VCaP (cell line): ENCODE results near the gene GIPC1.

Source experiments
- H3K27ac ChIP-seq: fragments of 450-650 bp; 2 replicates; pipeline ENCODE4 v1.5.1; 2017
- TF ChIP-seq, protein P1 (sequence below): fragments of 450-650 bp; conservative IDR thresholded peaks from 2 replicates; pipeline ENCODE4 v1.5.1; 2017; ENCODE audit warnings: mild to moderate bottlenecking, moderate library complexity

GIPC1 gene

DNA sequence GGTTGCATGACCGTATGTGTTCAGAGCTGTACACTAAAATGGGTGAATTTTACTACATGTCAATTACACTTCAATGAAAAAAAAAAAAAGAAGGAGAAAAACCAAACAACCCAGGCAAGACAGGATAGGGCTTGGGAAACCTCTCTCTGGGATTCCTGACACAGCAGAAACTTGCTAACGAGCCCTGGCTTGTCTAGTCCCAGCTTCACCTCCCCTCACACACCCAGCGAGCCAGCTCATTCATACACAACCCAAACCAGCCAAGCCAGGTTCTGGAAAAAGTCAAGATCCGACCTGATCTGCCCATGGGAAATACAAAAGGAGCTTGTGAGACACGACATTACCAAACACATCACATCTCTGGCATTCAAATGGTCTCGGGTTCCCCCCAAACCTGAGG is 29.8 kb upstream of the GIPC1 start:
- TF ChIP-seq, protein P1, sequence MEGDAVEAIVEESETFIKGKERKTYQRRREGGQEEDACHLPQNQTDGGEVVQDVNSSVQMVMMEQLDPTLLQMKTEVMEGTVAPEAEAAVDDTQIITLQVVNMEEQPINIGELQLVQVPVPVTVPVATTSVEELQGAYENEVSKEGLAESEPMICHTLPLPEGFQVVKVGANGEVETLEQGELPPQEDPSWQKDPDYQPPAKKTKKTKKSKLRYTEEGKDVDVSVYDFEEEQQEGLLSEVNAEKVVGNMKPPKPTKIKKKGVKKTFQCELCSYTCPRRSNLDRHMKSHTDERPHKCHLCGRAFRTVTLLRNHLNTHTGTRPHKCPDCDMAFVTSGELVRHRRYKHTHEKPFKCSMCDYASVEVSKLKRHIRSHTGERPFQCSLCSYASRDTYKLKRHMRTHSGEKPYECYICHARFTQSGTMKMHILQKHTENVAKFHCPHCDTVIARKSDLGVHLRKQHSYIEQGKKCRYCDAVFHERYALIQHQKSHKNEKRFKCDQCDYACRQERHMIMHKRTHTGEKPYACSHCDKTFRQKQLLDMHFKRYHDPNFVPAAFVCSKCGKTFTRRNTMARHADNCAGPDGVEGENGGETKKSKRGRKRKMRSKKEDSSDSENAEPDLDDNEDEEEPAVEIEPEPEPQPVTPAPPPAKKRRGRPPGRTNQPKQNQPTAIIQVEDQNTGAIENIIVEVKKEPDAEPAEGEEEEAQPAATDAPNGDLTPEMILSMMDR, result no peak
- no peak overlapping the region for H3K27ac ChIP-seq

DNA sequence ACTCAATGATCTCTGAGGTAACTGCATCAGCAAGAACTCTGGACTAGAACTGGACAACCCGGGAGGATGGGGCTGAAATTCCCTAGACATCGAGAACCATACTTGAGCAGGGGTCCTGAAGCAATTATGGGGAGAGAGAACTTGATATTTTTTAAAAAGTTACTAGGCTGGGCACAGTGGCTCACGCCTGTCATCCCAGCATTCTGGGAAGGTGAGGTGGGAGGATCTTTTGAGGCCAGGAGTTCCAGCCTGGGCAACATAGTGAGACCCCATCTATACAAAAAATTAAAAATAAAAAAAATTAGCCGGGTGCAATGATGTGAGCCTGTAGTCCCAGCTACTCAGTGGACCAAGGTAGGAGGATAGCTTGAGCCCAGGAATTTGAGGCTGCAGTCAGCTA is 24.6 kb upstream of the GIPC1 start:
- TF ChIP-seq, protein P1, result no peak
- H3K27ac ChIP-seq, result no peak overlapping the region

DNA sequence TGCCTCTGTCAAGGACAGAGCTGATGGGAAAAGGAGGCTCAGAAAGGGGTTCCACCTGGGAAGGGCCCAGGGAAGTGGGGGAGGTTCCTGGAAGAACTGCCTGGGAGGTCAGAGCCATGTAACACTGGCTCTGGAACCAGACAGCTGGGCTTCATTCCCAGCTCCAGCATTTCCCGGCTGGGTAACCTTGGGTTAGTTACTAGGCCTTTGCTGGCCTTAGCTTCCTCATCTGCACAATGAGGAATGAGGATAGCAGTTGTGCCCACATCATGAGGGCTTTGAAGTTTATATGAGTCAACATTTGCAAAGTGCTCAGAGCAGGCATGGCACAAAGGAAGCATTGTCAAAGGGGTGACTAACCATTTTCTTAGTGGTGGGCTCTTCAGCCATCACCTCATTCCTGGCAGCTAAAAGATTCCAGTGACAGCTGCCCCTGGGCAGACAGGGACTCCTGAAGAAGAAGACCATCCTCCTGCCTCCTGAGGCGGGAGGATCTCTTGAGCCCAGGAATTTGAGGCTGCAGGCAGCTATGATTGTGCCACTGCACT is 24.0 kb upstream of the GIPC1 start:
- no peak overlapping the region for H3K27ac ChIP-seq
- TF ChIP-seq, protein P1, result no peak

DNA sequence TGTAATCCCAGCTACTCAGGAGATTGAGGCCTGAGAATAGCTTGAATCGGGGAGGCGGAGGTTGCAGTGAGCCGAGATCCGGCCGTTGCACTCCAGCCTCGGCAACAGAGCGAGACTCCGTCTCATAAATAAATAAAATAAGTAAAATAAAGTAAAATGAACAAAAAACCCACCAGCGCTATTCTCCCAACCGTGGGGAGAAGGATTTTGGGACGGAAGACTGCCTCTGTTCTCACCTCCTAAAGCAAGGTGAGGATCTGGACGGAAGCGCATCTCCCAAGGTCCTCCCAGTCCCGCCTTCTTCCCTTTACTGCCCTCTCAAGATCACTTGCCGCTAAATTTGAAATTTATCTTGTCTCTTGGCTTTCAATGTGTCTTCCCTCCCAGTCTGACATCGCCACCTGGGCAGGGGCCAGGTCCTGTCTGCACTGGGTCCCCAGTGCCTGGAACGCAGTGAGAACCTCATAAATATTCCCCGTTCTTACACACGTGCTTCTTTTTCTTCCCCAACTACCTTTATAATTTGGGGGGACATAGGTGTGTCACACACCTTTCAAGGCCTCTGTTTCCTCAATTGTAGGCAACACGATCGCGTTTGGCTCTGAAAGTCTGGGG is 23.4 kb upstream of the GIPC1 start:
- TF ChIP-seq, protein P1, result no peak
- peak overlapping the region; percentile 89 for H3K27ac ChIP-seq

DNA sequence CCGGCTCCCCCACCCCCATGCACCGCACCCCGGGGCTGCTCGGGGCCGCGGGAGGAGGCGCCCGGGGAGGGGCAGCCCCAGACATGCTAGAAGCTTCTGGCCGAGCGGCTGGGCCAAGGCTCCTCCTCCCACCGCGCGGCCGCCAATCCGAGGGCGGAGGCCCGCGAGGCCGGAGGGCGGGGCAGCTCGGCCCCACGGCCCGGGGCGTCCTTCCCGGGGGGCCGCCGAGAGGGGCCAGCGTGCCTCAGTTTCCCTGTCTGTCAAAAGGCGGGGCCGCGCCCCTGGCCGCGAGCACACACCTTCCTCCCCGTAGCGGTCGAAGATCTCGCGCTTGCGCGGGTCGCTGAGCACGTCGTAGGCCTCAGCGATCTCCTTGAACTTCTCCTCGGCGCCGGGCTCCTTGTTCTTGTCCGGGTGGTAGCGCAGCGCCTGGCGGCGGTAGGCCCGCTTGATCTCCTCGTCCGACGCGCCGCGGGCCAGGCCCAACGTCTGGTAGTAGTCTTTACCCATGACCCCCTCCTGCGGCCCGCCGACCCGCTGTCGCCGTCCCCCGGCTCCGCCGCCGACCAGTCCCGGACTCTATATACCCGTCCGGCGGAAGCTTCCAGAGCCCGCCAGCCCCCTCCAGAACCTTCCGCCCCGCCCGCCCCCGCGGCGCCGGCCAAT is 22.0 kb upstream of the GIPC1 start, which contains the start of gene DNAJB1:
Gene DNAJB1 (minus strand): TSS at position 558 of the 666 bp plus-strand sequence. CDS start 48 bp downstream, at position 510.
- TF ChIP-seq, protein P1, result no peak
- H3K27ac ChIP-seq, result peak within 1 kb of the TSS; percentile 89

DNA sequence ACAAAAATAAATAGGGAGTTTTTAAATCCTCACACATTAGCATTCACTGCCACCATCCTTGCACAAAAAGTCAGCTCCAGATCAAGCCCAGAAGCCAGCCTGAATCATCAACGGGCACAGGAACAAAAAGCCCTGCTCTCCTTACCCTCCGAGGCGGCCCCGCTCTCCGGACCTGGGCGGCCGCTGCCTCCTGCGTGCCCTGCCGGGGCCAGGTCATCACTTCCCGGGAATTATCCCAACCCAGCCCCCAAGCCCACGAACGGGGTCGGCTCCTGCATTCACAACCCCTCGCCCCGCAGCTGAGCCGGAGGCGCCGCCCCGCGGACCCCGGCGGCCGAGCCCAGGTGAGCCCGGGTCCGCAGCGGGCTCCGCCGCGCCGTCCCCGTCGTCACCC is 21.5 kb upstream of the GIPC1 start:
- TF ChIP-seq, protein P1, result no peak
- H3K27ac ChIP-seq, result peak overlapping the region; percentile 89

DNA sequence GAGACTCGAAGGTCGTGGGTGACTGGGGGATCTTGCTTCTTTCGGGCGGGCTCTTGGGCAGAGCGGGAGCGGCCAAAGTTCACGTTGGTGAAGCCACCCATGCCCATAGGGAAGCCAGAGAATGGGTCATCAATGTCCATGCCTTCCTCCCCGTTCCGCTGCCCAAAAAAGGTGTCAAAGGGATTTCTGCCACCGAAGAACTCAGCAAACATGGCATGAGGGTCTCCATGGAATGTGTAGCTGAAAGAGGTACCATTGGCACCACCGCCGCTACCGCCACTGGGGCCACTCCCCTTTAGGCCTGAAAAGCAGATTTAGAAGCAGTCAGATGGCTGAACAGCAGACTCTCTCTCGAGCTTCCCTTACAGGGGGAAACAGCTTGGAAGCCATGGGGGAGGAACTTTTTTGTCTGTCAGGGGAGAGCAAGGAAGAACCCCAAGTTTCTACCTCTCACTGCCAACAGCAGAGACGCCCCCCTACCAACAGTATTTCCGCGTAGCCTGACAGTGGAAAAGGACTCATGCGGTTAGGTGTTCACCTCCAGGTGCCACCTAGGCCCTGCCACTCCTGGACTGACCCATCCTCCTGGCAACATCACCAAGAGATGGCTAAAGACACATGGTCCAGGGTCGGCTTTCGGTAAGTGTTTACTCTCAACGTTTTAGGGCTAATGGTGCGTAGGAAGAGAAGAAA is 21.0 kb upstream of the GIPC1 start:
- peak overlapping the region; percentile 89 for H3K27ac ChIP-seq
- TF ChIP-seq, protein P1, result no peak
